Esophagus squamous epithelium (tissue), 4 donors: ENCODE data around the gene FAF2.

Experiments used
- CTCF ChIP-seq, 6 experiments: fragments of 450-650 bp in 4 of 6; fragments of 200-600 bp in 2 of 6; sonication (generic) in 2 of 6; IDR thresholded peaks; one replicate each; pipeline ENCODE4 v1.5.1; 2016 to 2019; ENCODE audit warnings: antibody characterized with exemption in 6 of 6, mild to moderate bottlenecking in 4 of 6, moderate library complexity in 4 of 6
- POLR2A ChIP-seq, 4 donors: fragments of 450-650 bp; IDR thresholded peaks; one replicate each; pipeline ENCODE4 v1.6.1; 2017; ENCODE audit warnings: antibody characterized with exemption in 4 of 4, mild to moderate bottlenecking in 4 of 4, moderate library complexity in 3 of 4

GRCh38 chr5:176401281-176402205 lies 46.6 kb upstream of the FAF2 start:
- TF ChIP-seq CTCF (IDR thresholded peaks at IDR 0.05), result no peak
- TF ChIP-seq POLR2A (IDR thresholded peaks at IDR 0.05), result no peak
